Stimulated activated CD8-positive, alpha-beta memory T cell treated with anti-CD3 and anti-CD28 coated beads, Interleukin-7, amount 100 ng/mL, for 4 hours (primary cell): ENCODE measurements around the gene IRF2.
"Not testable (repeated sequence)": the region's sequence is repeated elsewhere in the genome, so short reads cannot be mapped to it uniquely, and the experiment has no call there.

Source experiments
- DNase-seq, 2 donors: peaks; one replicate each; pipeline ENCODE4 v3.0.0-alpha.2; 2020; ENCODE audit warnings: low read depth in 2 of 2

The IRF2 gene

DNA sequence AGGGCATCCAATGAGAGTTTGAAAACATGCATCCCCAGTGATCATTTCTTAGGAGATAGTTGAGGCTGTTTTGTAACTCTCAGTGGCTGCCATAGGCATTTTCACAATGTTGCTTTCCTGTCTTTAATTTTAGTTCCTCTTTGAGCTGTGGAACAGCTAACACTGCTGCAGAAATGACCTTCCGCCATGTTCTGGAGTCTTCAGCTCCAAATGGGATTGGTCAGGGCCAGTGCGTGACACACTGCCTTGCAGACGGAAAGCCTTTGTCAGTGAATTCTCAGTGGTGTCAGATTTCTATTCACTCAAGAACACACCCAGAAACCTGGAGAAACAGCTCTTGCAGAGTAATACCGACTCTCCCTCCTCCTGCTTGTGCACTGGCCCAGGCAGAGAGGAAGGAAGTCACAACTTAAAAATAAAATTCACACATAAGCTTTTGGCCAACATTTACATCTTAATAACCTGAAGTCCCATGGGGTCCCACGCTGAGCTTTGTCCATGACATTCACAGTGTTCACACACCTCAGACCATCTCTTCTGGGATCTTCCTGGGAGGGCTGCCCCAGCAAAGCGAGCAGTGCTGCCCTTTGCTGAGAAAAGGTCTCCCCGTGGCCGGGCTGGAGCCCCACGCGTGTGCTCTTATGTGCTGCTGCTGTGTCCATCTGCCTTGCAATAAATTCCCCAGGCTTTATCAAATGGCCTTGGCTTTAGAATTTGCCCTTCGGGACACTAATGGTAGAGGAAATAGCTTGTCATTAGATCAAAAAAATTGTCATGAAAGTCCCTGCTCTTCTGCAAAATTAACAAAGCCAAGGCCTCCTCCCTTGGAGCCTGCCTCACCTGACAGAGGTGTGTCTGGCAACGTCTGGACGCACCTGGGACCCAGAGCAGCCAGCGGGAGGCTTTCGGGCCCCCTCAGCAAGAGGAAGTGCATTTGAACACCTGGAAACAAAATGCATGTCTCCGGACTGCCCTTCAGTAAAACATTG lies 126.8 kb downstream of the IRF2 start:
- no peak for DNase-seq

DNA sequence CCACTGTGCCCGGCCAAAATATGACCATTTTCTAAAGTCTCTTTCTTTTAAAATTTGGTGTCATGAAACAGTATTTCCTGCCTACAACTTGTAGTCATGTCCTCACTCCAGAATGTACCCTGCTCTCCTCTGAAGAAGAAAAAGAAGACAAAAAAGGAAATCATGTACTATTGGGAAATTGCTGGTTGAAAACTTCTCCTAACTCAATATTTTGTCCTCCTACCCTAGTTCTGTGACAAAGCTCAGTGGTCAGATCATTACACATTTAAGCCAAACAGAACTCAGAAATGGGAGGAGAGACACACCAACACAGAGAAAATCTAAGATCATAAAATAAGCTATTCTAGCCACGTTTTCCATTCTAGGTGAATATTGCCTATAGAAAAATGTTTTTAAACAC lies 127.7 kb downstream of the IRF2 start:
- DNase-seq: no peak

DNA sequence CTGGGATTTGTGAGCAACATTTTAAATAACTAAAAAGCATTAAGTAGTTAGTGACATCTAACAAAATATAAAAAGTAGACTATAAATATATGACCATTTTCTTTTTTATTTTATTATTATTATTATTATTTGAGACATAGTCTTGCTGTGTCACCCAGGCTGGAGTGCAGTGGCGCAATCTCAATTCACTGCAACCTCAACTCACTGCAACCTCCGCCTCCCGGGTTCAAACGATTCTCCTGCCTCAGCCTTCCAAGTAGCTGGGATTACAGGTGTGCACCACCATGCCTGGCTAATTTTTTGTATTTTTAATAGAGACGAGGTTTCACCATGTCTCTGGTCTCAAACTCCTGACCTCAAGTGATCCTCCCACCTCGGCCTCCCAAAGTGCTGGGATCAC lies 128.1 kb downstream of the IRF2 start:
- DNase-seq: not testable (repeated sequence)

DNA sequence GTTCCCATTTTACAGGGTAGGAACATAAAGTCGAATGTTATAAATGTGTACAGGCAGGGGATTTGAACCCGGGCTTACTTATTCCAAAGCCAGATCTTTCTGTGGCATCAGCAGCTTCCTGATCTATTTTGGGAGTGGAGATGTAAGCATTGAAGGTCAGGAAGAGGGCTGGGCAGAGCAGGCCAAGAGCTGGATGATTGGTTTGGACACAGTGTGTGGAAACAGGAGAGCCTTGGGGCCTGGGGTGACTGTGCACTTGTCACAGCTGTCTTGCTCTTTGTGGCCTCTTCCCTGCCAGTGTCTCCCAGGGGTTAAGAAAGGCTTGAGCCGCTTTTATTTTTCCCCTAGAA lies 128.8 kb downstream of the IRF2 start:
- no peak for DNase-seq

DNA sequence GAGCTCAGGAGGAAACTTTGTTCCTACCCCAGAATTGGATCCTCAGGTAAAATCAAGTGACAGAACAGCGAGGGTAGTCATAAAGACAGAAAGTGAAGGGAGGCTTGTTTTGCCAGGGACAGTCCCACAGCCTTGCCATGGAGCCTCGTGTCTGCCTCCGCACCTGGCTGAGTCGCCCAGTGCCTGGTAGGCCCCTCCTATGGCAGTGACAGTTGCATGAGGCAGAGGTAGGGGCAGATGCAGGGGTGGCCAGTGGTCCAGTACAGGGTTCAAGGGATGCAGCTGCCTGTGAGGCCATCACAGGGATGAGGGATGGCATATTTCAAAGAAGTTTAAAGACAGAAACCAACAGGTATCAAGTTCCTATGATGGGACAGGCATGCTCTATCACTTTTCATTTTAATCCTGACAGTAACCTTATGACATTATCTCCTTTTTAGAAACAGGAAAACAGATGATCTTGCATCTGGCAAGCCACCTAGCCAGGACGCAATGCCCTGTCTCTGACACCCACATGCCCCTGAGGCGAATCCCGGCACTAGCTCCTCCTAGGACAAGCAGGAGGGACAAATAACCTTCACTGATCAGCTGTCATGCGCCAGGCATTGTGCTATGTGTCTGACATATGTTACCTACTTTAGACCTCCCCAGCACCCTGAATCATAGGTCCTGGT lies 129.3 kb downstream of the IRF2 start:
- DNase-seq: no peak

DNA sequence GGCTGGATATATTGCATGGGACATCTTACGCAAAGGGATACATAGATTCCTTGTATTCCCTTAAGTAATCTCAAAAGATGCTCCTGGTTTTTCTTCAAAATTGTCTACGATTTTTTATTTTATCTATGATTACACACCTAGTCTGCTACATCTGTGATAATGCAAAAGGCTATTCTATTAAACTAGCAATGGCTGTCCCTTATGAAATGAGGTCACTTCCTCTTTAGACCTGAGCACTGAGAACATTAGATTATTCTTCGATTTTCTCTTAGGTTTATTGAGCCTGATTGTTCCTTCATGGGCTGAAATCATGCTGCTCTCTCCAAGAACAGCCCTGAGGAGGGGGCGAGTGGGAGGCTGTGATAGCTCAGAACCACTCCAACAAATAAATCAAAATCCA lies 129.9 kb downstream of the IRF2 start:
- no peak for DNase-seq

DNA sequence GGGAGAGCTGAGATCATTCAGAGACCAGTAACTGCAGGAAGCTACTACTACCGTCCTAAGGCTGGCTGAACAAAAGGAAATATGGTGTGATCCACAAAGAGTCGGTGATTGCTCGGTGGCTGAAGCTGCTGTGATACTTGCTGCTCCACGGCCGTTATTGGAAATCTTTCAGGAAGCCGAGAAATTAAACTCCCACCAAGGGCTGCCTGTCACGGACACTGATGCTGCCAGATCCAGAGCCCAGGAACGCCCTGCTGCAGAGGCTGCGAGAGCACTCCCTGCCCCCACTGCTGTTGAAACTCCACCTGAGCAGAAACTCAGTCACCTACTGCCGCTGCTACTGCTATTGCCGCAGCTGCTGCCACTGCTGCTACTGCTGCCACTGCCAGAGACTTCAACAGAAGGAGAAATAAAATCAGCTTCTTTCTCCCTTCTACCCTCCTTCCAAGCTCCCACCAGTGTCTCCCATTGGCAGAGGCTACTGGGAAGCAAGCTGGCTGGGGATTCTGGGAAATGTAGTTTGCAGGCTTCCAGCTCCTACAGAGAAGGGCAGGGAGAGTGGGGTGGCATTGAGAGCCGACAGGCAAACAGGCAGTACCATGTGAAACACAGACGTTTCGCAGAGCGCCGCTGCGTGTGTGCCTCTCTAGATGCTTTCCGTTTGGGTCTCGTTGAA lies 130.7 kb downstream of the IRF2 start:
- DNase-seq: no peak

DNA sequence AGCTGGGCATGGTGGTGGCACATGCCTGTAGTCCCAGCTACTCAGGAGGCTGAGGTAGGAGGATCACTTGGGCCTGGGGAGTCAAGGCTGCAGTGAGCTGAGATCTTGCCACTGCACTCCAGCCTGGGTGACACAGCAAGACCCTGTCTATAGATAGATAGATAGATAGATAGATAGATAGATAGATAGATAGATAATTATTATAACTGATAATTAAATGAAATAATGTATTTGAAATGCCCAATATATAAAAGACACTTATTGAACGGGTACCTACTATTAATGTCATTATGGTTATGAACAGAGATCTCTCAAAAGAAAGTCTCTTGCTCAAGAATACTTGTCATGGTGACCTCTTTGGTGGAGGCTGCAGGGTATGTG lies 131.5 kb downstream of the IRF2 start:
- not testable (repeated sequence) for DNase-seq

DNA sequence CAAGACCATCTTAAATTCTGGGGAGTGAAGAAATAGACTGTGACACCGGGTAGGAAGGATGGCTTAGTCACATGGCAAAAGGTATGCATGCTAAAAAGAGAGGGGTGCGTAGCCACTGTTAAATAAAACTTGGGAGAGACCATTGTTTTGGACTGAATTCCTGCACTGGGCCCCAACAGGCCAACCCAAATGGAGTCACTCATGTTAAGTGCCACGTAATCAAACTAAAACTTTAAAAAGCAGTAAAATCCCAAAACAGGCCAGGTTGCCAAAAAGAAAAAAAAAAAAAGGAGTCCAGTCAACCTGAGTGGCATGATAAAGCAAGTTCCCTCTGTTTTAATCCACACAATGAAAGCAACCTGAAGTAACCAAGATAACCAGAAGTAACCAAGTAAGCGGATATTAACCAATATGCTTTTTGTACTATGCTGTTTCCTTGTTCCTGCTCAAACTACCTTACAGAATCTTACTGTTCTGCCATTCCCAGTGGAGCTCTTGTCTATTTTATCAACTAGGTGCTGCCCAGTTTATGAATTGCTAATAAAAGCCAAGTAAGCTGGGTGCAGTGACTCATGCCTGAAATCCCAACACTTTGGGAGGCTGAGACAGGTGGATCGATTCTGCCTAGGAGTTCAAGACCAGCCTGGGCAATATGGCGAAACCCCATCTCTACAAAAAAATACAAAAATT lies 132.0 kb downstream of the IRF2 start:
- no peak for DNase-seq

DNA sequence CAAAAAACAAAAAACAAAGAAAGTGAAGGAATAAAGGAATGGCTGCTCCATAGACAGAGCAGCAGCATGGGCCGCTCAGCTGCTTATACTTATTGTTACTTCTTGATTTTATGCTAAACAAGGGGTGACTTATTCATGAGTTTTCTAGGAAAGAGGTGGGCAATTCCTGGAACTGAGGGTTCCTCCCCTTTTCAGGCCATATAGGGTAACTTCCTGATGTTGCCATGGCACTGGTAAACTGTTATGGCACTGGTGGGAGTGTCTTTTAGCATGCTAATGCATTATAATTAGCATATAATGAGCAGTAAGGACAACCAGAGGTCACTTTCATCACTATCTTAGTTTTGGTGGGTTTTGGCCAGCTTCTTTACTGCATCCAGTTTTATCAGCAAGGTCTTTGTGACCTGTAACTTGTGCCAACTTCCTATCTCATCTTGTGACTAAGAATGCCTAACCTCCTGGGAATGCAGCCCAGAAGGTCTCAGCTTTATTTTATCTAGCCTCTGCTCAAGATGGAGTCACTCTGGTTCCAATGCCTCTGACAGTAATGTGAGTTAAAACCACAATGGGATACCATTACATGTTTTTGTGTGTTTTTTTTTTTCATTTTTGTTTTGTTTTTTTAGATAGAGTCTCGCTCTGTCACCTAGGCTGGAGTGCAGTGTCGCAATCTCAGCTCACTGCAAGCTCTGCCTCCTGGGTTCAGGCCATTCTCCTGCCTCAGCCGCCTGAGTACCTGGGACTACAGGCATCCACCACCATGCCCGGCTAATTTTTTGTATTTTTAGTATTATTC lies 134.8 kb downstream of the IRF2 start:
- DNase-seq: not testable (repeated sequence)

DNA sequence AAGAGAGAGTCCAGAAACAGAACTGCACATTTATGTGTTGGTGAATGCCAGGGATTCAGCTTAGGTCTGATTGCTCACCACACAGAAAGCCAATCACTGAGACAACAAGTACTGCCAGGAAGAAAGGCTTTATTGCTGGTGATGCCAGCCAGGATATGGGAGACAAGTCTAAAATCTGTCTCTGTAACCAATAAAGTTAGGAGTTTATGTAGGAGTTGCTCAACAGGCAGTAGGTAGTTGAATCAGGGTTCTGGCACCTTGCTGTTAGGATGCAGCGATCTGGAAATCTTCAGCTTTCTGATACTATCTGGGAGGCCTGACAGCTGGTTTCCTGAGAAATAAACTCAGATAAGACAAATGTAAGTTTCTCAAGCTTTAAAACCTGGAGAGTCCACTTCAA lies 136.4 kb downstream of the IRF2 start:
- DNase-seq: no peak
